HAP-1 (cell line): ENCODE measurements around the gene HPSE2.
A peak's percentile ranks its signal among the peaks of the same experiment; 100 is the strongest.

Source experiments
- DNase-seq, 2 experiments: peaks; one replicate each; pipeline ENCODE4 v3.0.0-alpha.2; 2016 to 2020; ENCODE audit warnings: low spot score in 2 of 2
- H3K27me3 ChIP-seq: fragments of 250-450 bp; sonication (Bioruptor Pico); 2 replicates; pipeline ENCODE4 v1.5.1; 2020; ENCODE audit warnings: low read depth, mild to moderate bottlenecking, moderate library complexity
- H3K36me3 ChIP-seq: fragments of 250-450 bp; sonication (Bioruptor Pico); replicated peaks from 2 replicates; pipeline ENCODE4 v1.5.1; 2020; ENCODE audit warnings: mild to moderate bottlenecking
- H3K4me1 ChIP-seq: fragments of 250-450 bp; sonication (Bioruptor Pico); 2 replicates; pipeline ENCODE4 v1.5.1; 2020; ENCODE audit warnings: mild to moderate bottlenecking
- H3K4me3 ChIP-seq: fragments of 250-450 bp; sonication (Bioruptor Pico); 2 replicates; pipeline ENCODE4 v1.5.1; 2020; ENCODE audit warnings: mild to moderate bottlenecking, moderate library complexity
- H3K9me3 ChIP-seq: fragments of 250-450 bp; sonication (Bioruptor Pico); 2 replicates; pipeline ENCODE4 v1.5.1; 2020; ENCODE audit warnings: mild to moderate bottlenecking, moderate library complexity
- in situ Hi-C: fragments of 300-500 bp; cut with MboI; formaldehyde crosslinking; loops from 3 replicates; pipeline ENCODE4 v1.14.3; 2020; ENCODE audit warnings: low sequenced_read_pairs, inconsistent platforms, mixed read lengths

HPSE2 gene

DNA sequence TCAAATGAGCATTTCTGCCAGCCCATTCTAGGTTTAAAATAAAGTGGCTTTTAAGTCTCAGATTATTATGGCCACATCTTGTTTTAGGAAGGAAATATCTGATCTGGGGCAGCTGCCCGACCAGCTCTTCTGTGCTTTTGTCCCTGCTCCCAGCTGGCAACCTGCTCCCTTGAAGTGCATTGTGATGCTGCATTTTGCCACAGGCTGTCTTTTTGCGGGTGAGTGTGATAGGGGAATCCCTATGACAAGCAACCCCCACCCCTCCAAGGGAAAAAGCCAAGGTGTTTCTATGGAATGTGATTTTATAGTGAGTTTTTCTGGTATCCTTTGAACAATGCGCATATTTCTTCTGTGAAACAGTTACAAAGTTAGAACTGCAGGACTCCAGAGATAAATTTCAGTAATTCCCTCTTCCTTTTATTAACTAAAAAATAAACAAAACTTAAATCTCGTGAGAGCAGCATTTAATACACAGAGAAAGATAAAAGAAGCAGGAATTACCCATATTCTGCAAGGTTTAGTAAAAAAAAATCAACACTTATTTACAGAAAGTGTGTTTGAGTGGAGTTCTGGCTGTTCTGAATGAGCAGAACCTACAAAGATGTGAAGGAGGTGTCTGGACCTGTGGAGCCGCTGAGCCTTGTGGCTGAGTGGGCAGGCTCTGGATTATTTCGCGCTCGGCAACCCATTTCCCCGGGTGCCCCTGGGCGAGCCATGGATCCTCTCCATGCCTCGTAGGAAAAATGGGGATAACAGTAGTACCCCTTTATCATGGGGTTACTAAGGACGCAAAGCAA lies 778.8 kb downstream of the HPSE2 start:
- no peaks in the 10 kb centered on the region for H3K27me3 ChIP-seq
- no peaks in the 10 kb centered on the region for H3K4me1 ChIP-seq
- no peaks in the 10 kb centered on the region for H3K9me3 ChIP-seq
- no peaks in the 10 kb centered on the region for H3K36me3 ChIP-seq
- no peak overlapping the region for H3K4me3 ChIP-seq
- in situ Hi-C loops = loop anchor here (25.0 kb wide), 1 partner anchor 805 kb away; no protein-coding TSS in a partner anchor
- no peak for DNase-seq

DNA sequence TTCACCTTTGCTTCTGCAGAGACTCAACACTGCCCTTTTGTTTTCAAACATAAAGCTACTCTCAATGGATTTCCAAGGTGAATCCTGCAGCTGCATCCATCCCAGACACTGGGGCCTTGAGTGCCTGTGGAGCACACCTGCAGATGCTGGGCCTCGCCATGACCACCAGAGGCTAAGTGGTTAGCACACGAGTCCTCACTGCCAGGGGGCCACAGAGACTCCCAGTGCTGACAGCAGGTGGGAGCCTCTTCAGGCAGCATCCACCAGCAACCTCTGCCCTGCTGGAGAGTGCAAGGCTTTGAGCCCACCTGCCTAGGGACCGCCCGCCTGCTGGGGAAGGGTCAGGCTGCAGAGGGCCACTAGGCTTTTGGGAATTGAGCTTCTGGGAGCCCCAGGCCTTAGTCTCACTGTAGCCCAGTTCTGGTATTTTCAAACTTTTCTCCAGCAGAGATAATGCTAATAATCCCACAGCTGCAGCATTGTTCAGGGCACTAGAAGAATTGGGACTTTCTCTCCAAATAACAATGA lies 779.5 kb downstream of the HPSE2 start:
- Histone ChIP-seq H3K4me3 (no peak overlapping the region), H3K4me1 (no peaks in the 10 kb centered on the region), H3K36me3 (no peaks in the 10 kb centered on the region), H3K27me3 (no peaks in the 10 kb centered on the region), H3K9me3 (no peaks in the 10 kb centered on the region)
- in situ Hi-C loops = loop anchor here (25.0 kb wide), 1 partner anchor 806 kb away; no protein-coding TSS in a partner anchor
- DNase-seq = no peak

DNA sequence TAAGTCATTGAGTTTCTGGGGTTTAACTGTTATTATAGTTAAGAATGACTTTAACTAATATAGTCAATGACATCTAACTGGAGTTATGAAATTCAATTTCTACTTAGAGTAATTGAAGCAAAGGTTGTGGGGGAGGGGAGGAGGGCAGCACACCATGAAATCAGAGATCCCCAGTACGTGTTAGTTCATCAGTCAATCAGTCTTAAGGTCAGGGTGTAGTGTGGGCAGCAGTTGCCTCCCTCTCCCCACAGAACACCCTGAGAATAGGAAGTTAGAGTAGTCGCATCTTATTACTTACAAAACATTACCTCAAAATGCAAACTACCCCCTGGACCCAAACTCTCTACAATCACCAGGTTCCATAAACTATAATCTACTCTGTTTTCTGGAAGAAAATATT lies 781.9 kb downstream of the HPSE2 start:
- Histone ChIP-seq H3K27me3 (no peaks in the 10 kb centered on the region), H3K9me3 (no peaks in the 10 kb centered on the region), H3K36me3 (no peaks in the 10 kb centered on the region), H3K4me1 (no peaks in the 10 kb centered on the region), H3K4me3 (no peak overlapping the region)
- no peak for DNase-seq
- in situ Hi-C loops = loop anchor here (25.0 kb wide), 1 partner anchor 809 kb away; no protein-coding TSS in a partner anchor

DNA sequence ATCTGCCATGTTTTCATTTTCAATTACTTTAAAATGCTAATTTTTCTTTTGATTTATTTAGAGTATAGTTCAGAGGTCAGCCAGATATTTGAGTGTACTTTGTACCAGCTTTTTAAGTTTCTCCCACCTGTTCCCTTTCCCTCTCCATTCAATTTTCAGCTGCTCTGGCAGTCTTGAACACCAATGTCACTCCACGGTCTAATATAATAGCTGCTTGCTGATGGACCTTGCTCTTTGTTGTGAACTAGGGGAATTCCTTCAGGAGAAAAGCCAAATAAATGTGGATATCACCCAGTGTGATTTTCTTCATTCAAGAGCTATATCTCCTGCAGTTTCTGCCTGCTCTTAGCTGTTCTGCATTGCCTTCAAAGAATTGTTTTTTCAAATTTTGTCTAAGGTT lies 785.0 kb downstream of the HPSE2 start:
- in situ Hi-C loops = loop anchor here (25.0 kb wide), 1 partner anchor 812 kb away; no protein-coding TSS in a partner anchor

DNA sequence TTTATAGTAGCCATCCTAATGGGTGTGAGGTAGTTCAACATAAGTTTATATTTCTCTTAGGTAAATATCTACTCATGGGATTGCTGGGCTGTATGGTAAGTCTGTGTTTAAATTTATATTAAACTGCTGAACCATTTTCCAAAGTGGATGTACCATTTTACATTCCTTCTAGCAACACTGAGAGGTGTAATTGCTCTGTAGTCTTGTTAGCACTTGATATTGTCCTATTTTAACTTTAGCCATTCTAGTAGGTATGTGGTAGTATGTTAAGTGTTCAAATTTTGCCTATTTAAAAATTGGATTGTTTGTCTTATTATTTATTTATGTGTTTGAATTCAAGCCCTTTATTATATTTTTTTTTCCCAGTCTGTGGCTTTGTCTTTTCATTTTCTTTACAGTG lies 786.4 kb downstream of the HPSE2 start:
- in situ Hi-C loops = no loop called here
- no peaks in the 10 kb centered on the region for H3K9me3 ChIP-seq
- H3K27me3 ChIP-seq = no peaks in the 10 kb centered on the region
- peaks cover 6% of the 10 kb centered on the region for H3K36me3 ChIP-seq
- no peak overlapping the region for H3K4me3 ChIP-seq
- DNase-seq = no peak
- H3K4me1 ChIP-seq = peaks cover 8% of the 10 kb centered on the region

More for the DNA sequence above, 785.0 kb downstream of the HPSE2 start:
- H3K4me1 ChIP-seq = peaks cover 7% of the 10 kb centered on the region
- H3K27me3 ChIP-seq = no peaks in the 10 kb centered on the region
- H3K4me3 ChIP-seq = no peak overlapping the region
- no peak for DNase-seq
- no peaks in the 10 kb centered on the region for H3K9me3 ChIP-seq
- H3K36me3 ChIP-seq = no peaks in the 10 kb centered on the region

DNA sequence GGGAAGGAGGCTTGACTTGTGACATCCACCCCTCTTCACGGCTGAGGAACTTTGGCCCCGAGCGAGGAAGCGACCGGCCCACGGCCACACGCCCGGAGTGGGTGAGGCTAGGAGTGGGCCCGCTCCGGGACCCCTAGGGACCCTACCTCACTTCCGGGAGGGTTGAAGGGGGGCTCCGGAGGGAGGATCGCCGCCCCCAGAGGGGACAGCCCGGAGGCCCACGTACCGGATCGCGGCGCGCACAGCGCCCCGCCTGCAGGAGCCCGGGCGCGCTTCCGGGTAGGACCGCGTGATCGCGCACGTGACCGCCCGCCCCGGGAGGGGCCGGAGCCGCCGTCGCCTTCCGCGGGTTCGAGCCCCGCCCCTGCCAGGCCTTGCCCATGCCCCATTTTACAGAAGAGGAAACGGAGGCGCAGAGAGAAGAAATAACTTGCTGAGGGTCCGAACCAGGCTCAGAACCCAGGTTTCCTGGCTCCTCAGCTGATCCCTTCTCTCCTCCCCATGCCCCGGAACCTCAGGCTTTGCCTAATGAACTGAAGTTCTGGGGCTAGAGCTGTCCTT lies 788.9 kb downstream of the HPSE2 start, which contains the start of gene HPS1:
Gene HPS1, minus strand, starts transcription at position 275 of the 561 bp plus-strand sequence. CDS start 3,695 bp downstream, outside the sequence.
- Histone ChIP-seq H3K27me3 (no peaks in the 10 kb centered on the region), H3K4me1 (peaks cover 8% of the 10 kb centered on the region), H3K9me3 (no peaks in the 10 kb centered on the region), H3K36me3 (peaks cover 13% of the 10 kb centered on the region), H3K4me3 (peak within 1 kb of the TSS; percentile 83)
- peak; percentile 57 to 83 for DNase-seq
- in situ Hi-C loops = no loop called here

DNA sequence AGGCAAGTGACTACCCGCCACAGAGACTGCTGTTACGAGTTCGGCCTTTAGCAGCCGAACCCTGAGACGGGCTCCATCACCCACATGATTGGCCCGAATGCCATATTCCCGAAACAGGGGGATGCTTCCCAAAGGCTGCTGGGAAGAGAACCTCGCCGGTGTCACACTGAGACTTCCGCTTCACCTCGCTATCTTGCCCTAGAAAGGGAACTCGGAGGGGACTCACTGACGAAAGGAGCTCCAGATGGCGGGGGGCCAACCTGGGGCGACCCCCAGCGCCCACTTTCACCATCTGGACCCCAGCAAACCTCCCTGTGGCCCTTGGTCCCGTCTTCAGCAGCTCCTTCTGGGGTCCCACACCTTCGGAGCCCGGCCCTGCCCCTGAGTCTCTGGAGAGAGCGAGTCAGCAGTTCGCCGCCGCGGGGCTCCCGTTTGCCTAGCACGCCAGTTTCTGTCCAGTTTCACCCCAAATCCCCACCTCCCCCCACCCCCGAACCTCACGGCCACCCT lies 789.4 kb downstream of the HPSE2 start:
- peak in 1 of 2 experiments; percentile 51 for DNase-seq

DNA sequence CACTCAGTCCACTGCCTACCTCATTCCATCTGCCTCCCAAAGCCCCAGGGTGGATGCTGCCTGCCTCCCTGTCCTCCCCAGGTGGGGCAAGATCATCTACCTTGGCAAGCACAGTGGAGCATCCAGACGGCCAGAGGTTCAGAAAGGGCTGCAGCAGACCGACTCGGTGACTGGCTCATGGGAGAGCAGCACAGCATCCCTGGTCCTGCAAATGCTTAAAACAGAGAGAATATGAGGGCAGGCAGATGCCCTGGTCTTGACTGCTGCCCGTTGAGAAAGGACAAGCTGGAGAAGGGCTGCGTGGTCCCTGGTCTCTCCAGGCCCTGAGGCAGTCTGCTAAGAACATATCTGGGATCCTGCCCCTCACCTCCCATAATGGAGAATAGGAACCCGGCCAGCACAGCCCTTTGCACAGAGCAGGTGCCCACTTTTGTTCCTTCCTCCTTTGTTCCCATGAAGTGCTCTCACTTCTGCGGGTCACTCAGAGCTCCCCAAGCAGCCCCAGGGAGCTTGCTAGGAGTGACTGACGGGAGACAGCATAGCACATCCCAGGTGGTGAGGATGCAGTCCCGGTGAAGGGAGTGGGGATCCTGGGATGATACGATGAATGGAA lies 790.3 kb downstream of the HPSE2 start:
- Histone ChIP-seq H3K4me1 (peaks cover 8% of the 10 kb centered on the region), H3K9me3 (no peaks in the 10 kb centered on the region), H3K27me3 (no peaks in the 10 kb centered on the region), H3K4me3 (peak overlapping the region; percentile 83), H3K36me3 (peaks cover 25% of the 10 kb centered on the region)
- DNase-seq = no peak
- in situ Hi-C loops = no loop called here

More for the DNA sequence above, 789.4 kb downstream of the HPSE2 start:
- in situ Hi-C loops = no loop called here
- H3K36me3 ChIP-seq = peaks cover 18% of the 10 kb centered on the region
- no peaks in the 10 kb centered on the region for H3K27me3 ChIP-seq
- H3K4me1 ChIP-seq = peaks cover 8% of the 10 kb centered on the region
- no peaks in the 10 kb centered on the region for H3K9me3 ChIP-seq
- peak overlapping the region; percentile 83 for H3K4me3 ChIP-seq

DNA sequence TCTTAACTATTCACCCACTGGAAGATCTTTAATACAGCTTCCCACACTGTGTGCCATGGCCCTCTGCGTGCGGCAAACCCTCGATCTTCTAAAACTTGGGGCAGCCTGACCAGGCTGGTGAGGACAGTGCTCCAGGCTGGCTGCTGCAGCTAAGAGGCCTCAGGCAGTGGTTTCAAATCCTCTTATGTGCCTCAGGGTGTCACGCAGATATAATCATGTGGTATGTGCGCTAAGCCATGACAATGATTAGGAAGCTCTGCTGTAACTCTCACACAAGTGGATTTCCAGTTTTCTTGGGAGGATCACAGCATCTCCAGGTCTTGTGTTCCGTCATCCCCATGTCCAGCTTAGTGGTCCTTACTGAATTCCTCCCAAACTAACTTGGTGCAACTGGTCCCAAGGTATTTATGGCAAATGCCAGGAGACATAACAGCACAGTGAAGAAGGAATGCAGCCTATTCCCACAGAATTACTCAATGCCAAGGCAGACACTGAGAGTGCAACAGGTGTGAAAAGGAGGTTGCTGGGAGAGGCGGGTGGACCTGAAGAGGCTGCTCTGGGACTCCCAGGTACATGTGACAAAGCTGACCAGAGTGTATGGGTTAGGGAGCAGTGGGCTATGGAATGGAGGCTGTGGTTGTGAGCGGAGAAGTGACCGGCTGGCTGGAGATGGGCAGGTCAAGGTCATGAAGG lies 791.2 kb downstream of the HPSE2 start:
- no peak for DNase-seq
- Histone ChIP-seq H3K9me3 (no peaks in the 10 kb centered on the region), H3K4me1 (peaks cover 8% of the 10 kb centered on the region), H3K27me3 (no peaks in the 10 kb centered on the region), H3K36me3 (peaks cover 29% of the 10 kb centered on the region), H3K4me3 (no peak overlapping the region)
- in situ Hi-C loops = no loop called here

DNA sequence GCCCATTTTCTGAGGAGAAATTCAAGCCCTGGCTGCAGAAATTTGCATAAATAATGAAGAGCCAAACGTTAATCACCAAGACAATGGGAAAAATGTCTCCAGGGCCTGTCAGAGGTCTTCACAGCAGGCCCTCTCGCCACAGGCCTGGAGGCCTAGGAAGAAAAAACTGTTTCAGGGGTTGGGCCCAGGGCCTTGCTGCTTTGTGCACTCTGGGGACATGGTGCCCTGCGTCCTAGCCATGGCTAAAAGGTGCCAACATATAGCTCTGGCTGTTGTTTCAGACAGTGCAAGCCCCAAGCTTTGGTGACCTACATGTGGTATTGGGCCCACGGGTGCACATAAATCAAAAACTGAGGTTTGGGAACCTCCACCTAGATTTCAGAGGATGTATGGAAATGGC lies 796.9 kb downstream of the HPSE2 start:
- no peaks in the 10 kb centered on the region for H3K27me3 ChIP-seq
- no peaks in the 10 kb centered on the region for H3K4me1 ChIP-seq
- H3K36me3 ChIP-seq = peaks cover 35% of the 10 kb centered on the region
- DNase-seq = no peak
- H3K9me3 ChIP-seq = no peaks in the 10 kb centered on the region
- in situ Hi-C loops = no loop called here
- no peak overlapping the region for H3K4me3 ChIP-seq

DNA sequence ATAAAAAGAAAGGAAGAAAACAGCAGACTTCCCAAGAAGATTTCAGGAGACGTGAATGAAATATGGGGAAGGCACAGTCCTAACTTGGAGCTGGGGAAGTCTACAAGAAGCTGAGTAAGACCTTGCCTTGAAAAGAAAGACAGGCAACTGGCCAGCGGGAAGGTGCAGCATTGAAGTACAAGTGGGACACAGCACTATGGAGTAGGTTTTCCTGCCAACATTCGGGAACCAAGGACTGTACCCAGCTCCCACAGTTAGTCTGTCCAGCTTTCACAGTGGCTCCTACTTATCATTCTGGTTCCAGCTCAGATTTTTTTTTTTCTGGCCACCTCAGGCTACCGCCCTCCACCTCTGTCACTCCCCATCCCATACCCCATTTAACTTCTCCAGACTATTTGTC lies 798.9 kb downstream of the HPSE2 start:
- Histone ChIP-seq H3K4me1 (no peaks in the 10 kb centered on the region), H3K9me3 (no peaks in the 10 kb centered on the region), H3K27me3 (no peaks in the 10 kb centered on the region), H3K4me3 (no peak overlapping the region), H3K36me3 (peaks cover 29% of the 10 kb centered on the region)
- DNase-seq = no peak
- in situ Hi-C loops = no loop called here

DNA sequence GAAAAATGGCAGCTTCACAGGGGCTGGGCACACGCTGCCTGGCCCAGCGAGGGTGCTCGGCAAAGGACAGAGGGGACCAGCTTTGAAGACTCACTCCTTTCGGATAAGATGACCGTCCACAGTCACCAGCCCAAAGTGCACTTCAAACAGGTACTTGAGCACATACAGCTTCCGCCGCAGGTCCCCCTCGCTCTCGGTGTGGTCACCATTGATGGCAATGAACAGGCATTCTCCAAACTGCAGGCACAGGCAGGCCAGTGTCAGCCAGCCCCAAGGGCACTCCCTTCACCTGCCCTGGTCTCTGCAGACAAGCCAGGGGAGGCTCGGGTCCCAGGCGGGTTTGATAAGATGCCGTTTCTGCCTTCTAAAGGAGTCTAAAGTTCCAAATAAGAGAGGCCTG lies 800.5 kb downstream of the HPSE2 start:
- no peaks in the 10 kb centered on the region for H3K27me3 ChIP-seq
- in situ Hi-C loops = no loop called here
- no peak for DNase-seq
- H3K9me3 ChIP-seq = no peaks in the 10 kb centered on the region
- peaks cover 16% of the 10 kb centered on the region for H3K36me3 ChIP-seq
- H3K4me3 ChIP-seq = no peak overlapping the region
- no peaks in the 10 kb centered on the region for H3K4me1 ChIP-seq
